Activated naive CD4-positive, alpha-beta T cell treated with anti-CD3 and anti-CD28 coated beads, Interleukin-2, amount 50 U/mL, for 72 hours (primary cell): ENCODE measurements around the gene PHLPP2. TPM values are rescaled to one million over a fixed set of nuclear protein-coding genes. Genes with fewer than 3 reads are reported as not detected.
"Not testable (repeated sequence)": the region's sequence is repeated elsewhere in the genome, so short reads cannot be mapped to it uniquely, and the experiment has no call there.

ENCODE experiments used
- ATAC-seq, 2 donors: fragments of 150-1000 bp; cut with Tn5 transposase; 2 replicates each; pipeline ENCODE4 v1.10.0; 2021; ENCODE audit warnings: mild to moderate bottlenecking in 2 of 2, moderate library complexity in 2 of 2
- DNase-seq, 2 donors: peaks; one replicate each; pipeline ENCODE4 v3.0.0; 2021 to 2022; ENCODE audit warnings: low spot score in 2 of 2
- H3K27ac Mint-ChIP-seq, 2 donors: one replicate each; pipeline ENCODE4 v1.8.0; 2022; ENCODE audit warnings: mild to moderate bottlenecking in 2 of 2, mixed read lengths in 2 of 2
- H3K36me3 Mint-ChIP-seq, 2 donors: one replicate each; pipeline ENCODE4 v1.8.0; 2022; ENCODE audit warnings: mixed read lengths in 2 of 2
- H3K9me3 Mint-ChIP-seq, 2 donors: one replicate each; pipeline ENCODE4 v1.8.0; 2022; ENCODE audit warnings: mixed read lengths in 2 of 2
- total RNA-seq, 2 donors: library from RNA; stranded (reverse); gene quantifications; one replicate each; pipeline ENCODE4 v1.2.3, GENCODE V29; 2022

The PHLPP2 gene
- total RNA-seq, 2 donors from 2014 or later = 6.4 to 9.4 TPM

- Mint-ChIP-seq H3K27ac (no peak overlapping the region), H3K36me3 (no peaks in the 10 kb centered on the region), H3K9me3 (no peaks in the 10 kb centered on the region)
- ATAC-seq = peak; percentile 68 to 91
- peak; percentile 76 to 91 for DNase-seq
These were observed 113.3 kb downstream of the PHLPP2 start for GRCh38 chr16:71610936-71611871.

GRCh38 chr16:71610447-71610846, 114.1 kb downstream of the PHLPP2 start:
- Mint-ChIP-seq H3K36me3 (no peaks in the 10 kb centered on the region), H3K27ac (no peak overlapping the region), H3K9me3 (no peaks in the 10 kb centered on the region)
- ATAC-seq (no peak), DNase-seq (no peak)

DNA sequence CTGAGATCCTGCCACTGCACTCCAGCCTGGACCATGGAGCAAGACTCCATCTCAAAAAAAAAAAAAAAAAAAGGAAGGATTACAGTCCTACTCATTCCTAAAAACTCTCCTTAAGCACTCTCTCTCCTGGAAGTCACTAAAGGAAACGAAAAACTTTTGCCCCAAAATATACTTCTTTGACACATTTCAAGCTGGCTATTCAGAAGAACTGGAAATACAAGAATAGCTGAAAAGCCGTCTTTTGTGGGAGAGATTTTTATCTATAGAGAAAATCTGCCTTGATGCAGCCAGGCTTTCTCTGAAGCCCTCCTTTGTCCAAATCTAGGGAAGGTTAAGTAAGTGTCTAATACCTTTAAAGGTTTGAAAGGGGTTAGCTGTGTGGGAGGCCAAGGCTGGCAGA, 115.4 kb downstream of the PHLPP2 start:
- DNase-seq (no peak), ATAC-seq (no peak)
- Mint-ChIP-seq H3K27ac (no peak overlapping the region), H3K36me3 (no peaks in the 10 kb centered on the region), H3K9me3 (no peaks in the 10 kb centered on the region)

- no peaks in the 10 kb centered on the region for H3K9me3 Mint-ChIP-seq
- no peaks in the 10 kb centered on the region for H3K36me3 Mint-ChIP-seq
- no peak overlapping the region for H3K27ac Mint-ChIP-seq
- DNase-seq (no peak), ATAC-seq (no peak)
These were observed 123.7 kb downstream of the PHLPP2 start for GRCh38 chr16:71600822-71601221.

GRCh38 chr16:71598426-71598825, 126.1 kb downstream of the PHLPP2 start:
- not testable (repeated sequence) for H3K9me3 Mint-ChIP-seq, DNase-seq, H3K27ac Mint-ChIP-seq, ATAC-seq, H3K36me3 Mint-ChIP-seq

GRCh38 chr16:71595340-71595826, 129.1 kb downstream of the PHLPP2 start:
- not testable (repeated sequence) for H3K27ac Mint-ChIP-seq, ATAC-seq, H3K36me3 Mint-ChIP-seq, H3K9me3 Mint-ChIP-seq, DNase-seq

Other genes starting within 250 kb of the PHLPP2 start
- 1 to 10 TPM; 1.1 to 2.4 TPM for gene ZNF19, start 235.4 kb downstream of the PHLPP2 start, total RNA-seq
- not detected for gene CHST4, start 198.3 kb downstream of the PHLPP2 start, total RNA-seq
- gene TAT, start 147.6 kb downstream of the PHLPP2 start, total RNA-seq = not detected
- gene MARVELD3, start 98.5 kb downstream of the PHLPP2 start, total RNA-seq = not detected
- gene AP1G1, start 84.1 kb upstream of the PHLPP2 start, total RNA-seq = 10 to 100 TPM; 73.1 to 79.0 TPM
- gene ATXN1L, start 121.3 kb upstream of the PHLPP2 start, total RNA-seq = 10 to 100 TPM; 17.0 to 33.0 TPM
- gene ZNF821, start 159.5 kb upstream of the PHLPP2 start, total RNA-seq = 1 to 10 TPM; 6.6 to 7.3 TPM
- 100 to 1,000 TPM; 166 to 256 TPM for gene IST1, start 170.8 kb upstream of the PHLPP2 start, total RNA-seq